Raji (cell line): Measurements from ENCODE around the gene KIRREL3.

Experiments used
- POLR2A ChIP-seq: IDR thresholded peaks from 2 replicates; pipeline ENCODE4 v1.6.1; 2011; ENCODE audit warnings: low read depth, low read length, control low read depth; ENCODE audit not compliant: insufficient read depth

KIRREL3 gene

GRCh38 chr11:126423154-126423553 is 577.4 kb downstream of the KIRREL3 start:
- TF ChIP-seq POLR2A, result no peak

GRCh38 chr11:126422446-126422845 is 578.1 kb downstream of the KIRREL3 start:
- no peak for TF ChIP-seq POLR2A

- no peak for TF ChIP-seq POLR2A
Measured at GRCh38 chr11:126421271-126421671, 579.3 kb downstream of the KIRREL3 start.

- TF ChIP-seq POLR2A, result no peak
Measured at GRCh38 chr11:126420698-126421256, 579.8 kb downstream of the KIRREL3 start.

- no peak for TF ChIP-seq POLR2A
Measured at GRCh38 chr11:126419801-126420697, 580.5 kb downstream of the KIRREL3 start.

- TF ChIP-seq POLR2A, result no peak
Measured at GRCh38 chr11:126418887-126419286, 581.7 kb downstream of the KIRREL3 start.

DNA sequence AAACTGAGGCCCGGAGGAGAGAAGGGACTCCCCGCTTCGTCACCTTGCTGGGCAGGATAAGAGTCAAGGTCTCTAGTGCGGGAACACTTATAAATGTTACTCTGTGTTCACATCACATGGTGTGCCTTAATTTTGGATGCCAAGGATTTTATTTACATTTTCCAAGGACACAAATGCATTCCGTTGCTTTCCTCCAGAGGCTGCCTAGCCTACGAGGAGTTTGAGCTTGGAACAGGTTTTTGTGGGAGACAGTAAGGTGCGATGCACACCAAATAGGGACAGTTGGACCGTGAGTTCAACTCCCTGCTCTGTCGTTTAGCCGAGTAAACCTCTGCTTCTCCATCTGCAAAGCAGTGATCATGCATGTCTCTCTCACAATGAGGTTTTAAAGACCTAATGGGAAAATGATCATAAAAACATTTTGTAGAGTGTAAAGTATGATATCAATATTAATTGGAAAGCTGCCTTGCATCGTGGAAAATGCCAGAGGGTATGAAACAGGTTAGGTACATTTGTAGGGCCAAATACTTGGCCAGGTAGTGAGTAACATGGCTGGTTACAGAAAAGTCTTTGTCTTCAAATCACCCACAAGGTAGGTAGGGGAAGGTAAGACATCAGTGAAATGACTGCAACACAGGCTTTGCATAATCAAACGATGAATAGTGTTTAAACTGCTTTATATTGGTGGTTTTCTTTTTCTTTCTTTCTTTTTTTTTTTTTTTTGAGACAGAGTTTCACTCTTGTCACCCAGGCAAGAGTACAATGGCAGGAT is 583.3 kb downstream of the KIRREL3 start:
- no peak for TF ChIP-seq POLR2A

- no peak for TF ChIP-seq POLR2A
Measured at GRCh38 chr11:126416542-126417090, 584.0 kb downstream of the KIRREL3 start.

DNA sequence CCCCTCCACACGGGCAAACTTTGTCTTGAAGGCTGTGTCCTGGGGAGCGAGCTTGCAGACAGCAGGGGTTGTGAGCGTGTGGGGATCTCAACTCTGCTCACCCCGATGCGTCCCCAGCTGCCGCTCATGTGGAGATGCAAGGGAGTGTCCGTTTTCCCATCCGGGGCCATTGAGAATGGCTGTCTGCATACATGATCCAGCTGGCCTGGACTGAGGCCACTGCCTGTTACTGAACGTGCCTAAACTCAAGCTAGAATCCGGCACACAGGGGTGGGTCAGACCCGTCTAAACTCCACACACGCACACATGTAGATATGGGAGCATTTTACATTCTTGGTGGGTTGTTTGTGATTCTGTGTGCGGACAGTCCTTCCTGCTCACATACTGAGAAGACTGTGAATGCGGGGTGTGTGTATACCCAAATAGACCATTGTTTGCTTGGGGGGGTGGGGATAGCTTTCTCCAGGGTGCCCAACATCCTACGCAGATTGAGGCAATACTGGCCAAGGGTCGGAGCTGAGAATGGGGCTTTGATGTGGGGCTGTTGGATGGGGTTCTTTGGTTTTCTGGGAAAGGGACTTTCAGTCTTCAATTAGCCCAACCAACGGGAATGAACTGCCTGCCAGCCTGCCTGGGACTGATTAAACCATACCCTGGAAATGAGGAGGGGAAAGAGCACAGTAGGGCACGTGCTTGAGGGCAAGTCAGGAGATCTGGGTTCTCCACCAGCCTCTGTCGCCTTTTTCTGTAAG is 584.7 kb downstream of the KIRREL3 start:
- no peak for TF ChIP-seq POLR2A

- no peak for TF ChIP-seq POLR2A
Measured at GRCh38 chr11:126415128-126415527, 585.4 kb downstream of the KIRREL3 start.

DNA sequence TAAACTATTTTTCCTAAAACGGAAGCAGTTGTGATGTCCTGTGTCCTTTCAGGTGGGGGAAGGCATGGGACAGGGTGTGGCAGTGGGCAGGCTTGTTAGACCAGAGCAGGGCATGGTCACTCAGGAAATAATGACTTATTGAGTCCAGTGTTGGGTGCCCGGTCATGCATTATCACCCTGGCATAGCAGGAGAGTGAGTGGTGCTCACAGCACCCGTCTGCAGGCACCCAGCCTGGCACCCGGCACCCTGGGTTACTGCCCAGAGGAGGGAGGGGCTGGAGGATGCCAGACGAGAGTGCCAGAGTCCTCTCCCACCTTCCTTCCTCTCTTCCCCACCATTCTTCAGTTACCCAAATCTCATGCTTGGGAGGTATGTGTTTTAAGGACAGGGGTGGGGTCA is 586.0 kb downstream of the KIRREL3 start:
- TF ChIP-seq POLR2A, result no peak

DNA sequence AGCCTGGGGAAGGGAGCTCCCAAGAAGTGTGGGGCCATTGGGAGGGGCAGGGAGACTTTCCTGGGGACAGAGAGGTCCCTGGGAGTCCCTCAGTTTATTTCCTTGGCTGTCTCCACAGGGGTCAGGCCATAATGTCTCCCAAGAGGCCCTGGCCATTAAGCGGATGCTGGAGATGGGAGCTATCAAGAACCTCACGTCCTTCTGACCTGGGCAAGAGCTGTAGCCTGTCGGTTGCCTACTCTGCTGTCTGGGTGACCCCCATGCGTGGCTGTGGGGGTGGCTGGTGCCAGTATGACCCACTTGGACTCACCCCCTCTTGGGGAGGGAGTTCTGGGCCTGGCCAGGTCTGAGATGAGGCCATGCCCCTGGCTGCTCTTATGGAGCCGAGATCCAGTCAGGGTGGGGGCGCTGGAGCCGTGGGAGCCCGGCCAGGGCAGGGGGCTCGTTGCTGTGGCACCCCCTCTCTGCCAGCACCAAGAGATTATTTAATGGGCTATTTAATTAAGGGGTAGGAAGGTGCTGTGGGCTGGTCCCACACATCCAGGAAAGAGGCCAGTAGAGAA is 586.6 kb downstream of the KIRREL3 start:
- no peak for TF ChIP-seq POLR2A

- TF ChIP-seq POLR2A, result no peak
Measured at GRCh38 chr11:126413426-126413825, 587.1 kb downstream of the KIRREL3 start.

- no peak for TF ChIP-seq POLR2A
Measured at GRCh38 chr11:126411971-126412381, 588.6 kb downstream of the KIRREL3 start.

GRCh38 chr11:126410649-126411048 is 589.9 kb downstream of the KIRREL3 start:
- TF ChIP-seq POLR2A, result no peak

DNA sequence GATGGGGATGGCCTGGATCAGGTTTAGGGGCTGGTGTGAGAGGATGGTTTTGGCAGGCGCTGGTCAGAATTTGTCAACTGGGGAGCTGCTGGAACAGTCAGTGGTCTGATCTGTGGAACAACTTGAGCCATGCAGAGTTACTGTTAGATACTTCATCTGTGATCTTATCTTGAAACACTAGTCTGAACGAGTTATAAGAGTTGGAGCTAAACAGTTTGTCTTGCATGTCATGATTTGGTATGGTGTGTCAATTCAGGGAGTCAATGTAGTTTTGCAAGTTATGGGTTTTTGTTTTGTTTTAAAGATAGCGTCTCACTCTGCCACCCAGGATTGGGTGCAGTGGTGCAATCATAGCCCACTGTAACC is 591.0 kb downstream of the KIRREL3 start:
- TF ChIP-seq POLR2A, result no peak
